Neutrophil (primary cell): ENCODE measurements around the gene C19orf67.

Experiments
- H3K27ac ChIP-seq: fragments of 200-600 bp; sonication (generic); 2 replicates; pipeline ENCODE4 v1.5.1; 2016; ENCODE audit warnings: mild to moderate bottlenecking, moderate library complexity
- H3K27me3 ChIP-seq: fragments of 200-600 bp; sonication (generic); 2 replicates; pipeline ENCODE4 v1.6.0; 2016; ENCODE audit warnings: mild to moderate bottlenecking
- H3K36me3 ChIP-seq: fragments of 200-600 bp; sonication (generic); 2 replicates; pipeline ENCODE4 v1.5.1; 2017
- H3K4me1 ChIP-seq, 2 experiments: fragments of 200-600 bp in 1 of 2; sonication (generic) in 1 of 2; 1 replicate in 1 of 2; 2 replicates in 1 of 2; pipeline versions ENCODE4 v1.5.1 to v1.6.1; 2013 to 2016; ENCODE audit warnings: low read depth in 1 of 2, low read length in 1 of 2, mild to moderate bottlenecking in 1 of 2, moderate library complexity in 1 of 2; ENCODE audit not compliant: control insufficient read depth in 1 of 2, insufficient read depth in 1 of 2
- H3K4me3 ChIP-seq, 2 experiments: fragments of 200-600 bp in 1 of 2; sonication (generic) in 1 of 2; 1 replicate in 1 of 2; 2 replicates in 1 of 2; pipeline ENCODE4 v1.5.1; 2013 to 2016; ENCODE audit warnings: low read depth in 1 of 2, low read length in 1 of 2, mild to moderate bottlenecking in 1 of 2, moderate library complexity in 1 of 2
- H3K9me3 ChIP-seq: fragments of 200-600 bp; sonication (generic); 2 replicates; pipeline ENCODE4 v1.5.1; 2016
- CTCF ChIP-seq: fragments of 200-600 bp; sonication (generic); IDR thresholded peaks from 2 replicates; pipeline ENCODE4 v1.5.1; 2016; ENCODE audit warnings: antibody characterized with exemption

C19orf67 gene

GRCh38 chr19:14120497-14120780 is 34.9 kb upstream of the C19orf67 start:
- peaks cover 37 to 41% of the 10 kb centered on the region in 2 experiments for H3K4me1 ChIP-seq
- H3K4me3 ChIP-seq, result no peak overlapping the region
- peak overlapping the region; percentile 97 for H3K27ac ChIP-seq
- no peaks in the 10 kb centered on the region for H3K9me3 ChIP-seq
- no peaks in the 10 kb centered on the region for H3K27me3 ChIP-seq
- TF ChIP-seq CTCF, result no peak
- H3K36me3 ChIP-seq, result peaks cover 20% of the 10 kb centered on the region

GRCh38 chr19:14119644-14120496 is 34.3 kb upstream of the C19orf67 start:
- H3K4me1 ChIP-seq, result peaks cover 43 to 46% of the 10 kb centered on the region in 2 experiments
- H3K9me3 ChIP-seq, result no peaks in the 10 kb centered on the region
- H3K4me3 ChIP-seq, result peak overlapping the region; percentile 76 to 78
- TF ChIP-seq CTCF, result no peak
- H3K27me3 ChIP-seq, result no peaks in the 10 kb centered on the region
- H3K36me3 ChIP-seq, result peaks cover 14% of the 10 kb centered on the region
- peak overlapping the region; percentile 97 for H3K27ac ChIP-seq

GRCh38 chr19:14119146-14119545 is 33.6 kb upstream of the C19orf67 start:
- H3K36me3 ChIP-seq, result peaks cover 8% of the 10 kb centered on the region
- TF ChIP-seq CTCF, result no peak
- no peaks in the 10 kb centered on the region for H3K27me3 ChIP-seq
- no peaks in the 10 kb centered on the region for H3K9me3 ChIP-seq
- H3K4me3 ChIP-seq, result peak overlapping the region; percentile 76 to 78
- peak overlapping the region; percentile 97 for H3K27ac ChIP-seq
- peaks cover 50 to 54% of the 10 kb centered on the region in 2 experiments for H3K4me1 ChIP-seq

GRCh38 chr19:14118165-14119051 is 32.8 kb upstream of the C19orf67 start:
- Histone ChIP-seq H3K4me1 (peaks cover 58 to 61% of the 10 kb centered on the region in 2 experiments), H3K9me3 (no peaks in the 10 kb centered on the region), H3K4me3 (peak overlapping the region; percentile 76 to 78), H3K27ac (peak overlapping the region; percentile 97), H3K27me3 (no peaks in the 10 kb centered on the region), H3K36me3 (peaks cover 8% of the 10 kb centered on the region)
- no peak for TF ChIP-seq CTCF

GRCh38 chr19:14117668-14118164 is 32.1 kb upstream of the C19orf67 start, which contains the start of gene PRKACA:
TSS of gene PRKACA (minus strand) at chr19:14117762. CDS start at chr19:14117547, 215 bp downstream.
- Histone ChIP-seq H3K4me1 (peaks cover 64 to 68% of the 10 kb centered on the region in 2 experiments), H3K9me3 (no peaks in the 10 kb centered on the region)
- peak; percentile 35 for TF ChIP-seq CTCF

More at GRCh38 chr19:14117668-14118164, 32.1 kb upstream of the C19orf67 start, which contains the start of gene PRKACA:
- Histone ChIP-seq H3K27me3 (no peaks in the 10 kb centered on the region), H3K36me3 (peaks cover 8% of the 10 kb centered on the region), H3K4me3 (peak within 1 kb of the TSS; percentile 76 to 89), H3K27ac (peak within 1 kb of the TSS; percentile 97)
